Urinary bladder (tissue), 4 donors: Measurements from ENCODE around the gene EFNB3. TPM values are rescaled to one million over a fixed set of nuclear protein-coding genes. Genes with fewer than 3 reads are reported as not detected.

ENCODE experiments used
- DNase-seq: peaks from one replicate; pipeline ENCODE4 v3.0.0-alpha.2; 2015; ENCODE audit errors: extremely low spot score
- H3K27ac ChIP-seq: one replicate; pipeline ENCODE4 v1.5.1; 2013; ENCODE audit warnings: low read depth, mild to moderate bottlenecking, moderate library complexity
- H3K36me3 ChIP-seq: one replicate; pipeline ENCODE4 v1.6.1; 2013; ENCODE audit warnings: mild to moderate bottlenecking, moderate library complexity; ENCODE audit not compliant: insufficient read depth
- H3K4me1 ChIP-seq: one replicate; pipeline ENCODE4 v1.6.1; 2013; ENCODE audit warnings: mild to moderate bottlenecking, moderate library complexity; ENCODE audit not compliant: insufficient read depth
- H3K4me3 ChIP-seq: one replicate; pipeline ENCODE4 v1.5.1; 2013; ENCODE audit warnings: low read depth, low read length
- WGBS: extraction: QIAGEN DNeasy Blood & Tissue Kit; methylation state at CpG from one replicate; pipeline ENCODE4 v1.1.7; 2013; 5-methylcytosine and 5-hydroxymethylcytosine counted together
- polyA plus RNA-seq: library from polyadenylated mRNA; stranded (reverse); fragments of 200-250 nt; gene quantifications from one replicate; pipeline ENCODE4 v1.2.3, GENCODE V29; 2013
- total RNA-seq: library from RNA; depleted of rRNA; stranded (reverse); fragments of >200 nt; gene quantifications from one replicate; pipeline ENCODE4 v1.2.3, GENCODE V29; 2014
- donor health status: healthy with polysubstance abuse.
- donor health status: healthy.

EFNB3 gene
- total and polyA plus RNA-seq, 2 donors, result 0.86 to 3.3 TPM

GRCh38 chr17:7707446-7707845, 2.4 kb downstream of the EFNB3 start:
- no peak for DNase-seq
- Histone ChIP-seq H3K4me1 (no peaks in the 10 kb centered on the region), H3K27ac (no peak overlapping the region), H3K36me3 (no peaks in the 10 kb centered on the region), H3K4me3 (no peak overlapping the region)
- WGBS, result 88% methylated on average over 9 of the region's 9 CpGs

DNA sequence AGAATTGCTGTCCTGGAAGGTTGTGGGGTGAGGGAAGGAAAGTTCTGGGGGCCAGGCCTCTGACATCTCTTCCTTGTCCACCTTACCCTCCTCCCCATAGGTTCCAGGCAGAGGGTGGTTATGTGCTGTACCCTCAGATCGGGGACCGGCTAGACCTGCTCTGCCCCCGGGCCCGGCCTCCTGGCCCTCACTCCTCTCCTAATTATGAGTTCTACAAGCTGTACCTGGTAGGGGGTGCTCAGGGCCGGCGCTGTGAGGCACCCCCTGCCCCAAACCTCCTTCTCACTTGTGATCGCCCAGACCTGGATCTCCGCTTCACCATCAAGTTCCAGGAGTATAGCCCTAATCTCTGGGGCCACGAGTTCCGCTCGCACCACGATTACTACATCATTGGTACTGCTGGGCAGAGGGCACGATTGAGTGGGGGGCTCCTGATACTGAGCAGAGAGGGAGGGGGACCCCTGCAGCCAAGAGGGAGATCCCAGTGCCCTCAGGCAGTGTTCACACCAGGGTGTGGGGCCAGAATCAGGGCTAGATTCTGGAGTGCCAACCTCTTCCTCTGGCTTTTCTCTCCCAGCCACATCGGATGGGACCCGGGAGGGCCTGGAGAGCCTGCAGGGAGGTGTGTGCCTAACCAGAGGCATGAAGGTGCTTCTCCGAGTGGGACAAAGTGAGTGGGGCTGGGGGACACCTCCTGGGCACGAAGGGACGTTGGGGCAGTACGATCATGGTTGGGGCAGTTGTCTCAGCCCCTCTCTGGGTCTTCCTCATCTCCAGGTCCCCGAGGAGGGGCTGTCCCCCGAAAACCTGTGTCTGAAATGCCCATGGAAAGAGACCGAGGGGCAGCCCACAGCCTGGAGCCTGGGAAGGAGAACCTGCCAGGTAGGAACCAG, 3.1 kb downstream of the EFNB3 start:
- WGBS, result 89% methylated on average over 22 of the region's 22 CpGs
- no peak for DNase-seq
- no peak overlapping the region for H3K27ac ChIP-seq
- H3K36me3 ChIP-seq, result no peaks in the 10 kb centered on the region
- H3K4me1 ChIP-seq, result no peaks in the 10 kb centered on the region
- H3K4me3 ChIP-seq, result no peak overlapping the region

DNA sequence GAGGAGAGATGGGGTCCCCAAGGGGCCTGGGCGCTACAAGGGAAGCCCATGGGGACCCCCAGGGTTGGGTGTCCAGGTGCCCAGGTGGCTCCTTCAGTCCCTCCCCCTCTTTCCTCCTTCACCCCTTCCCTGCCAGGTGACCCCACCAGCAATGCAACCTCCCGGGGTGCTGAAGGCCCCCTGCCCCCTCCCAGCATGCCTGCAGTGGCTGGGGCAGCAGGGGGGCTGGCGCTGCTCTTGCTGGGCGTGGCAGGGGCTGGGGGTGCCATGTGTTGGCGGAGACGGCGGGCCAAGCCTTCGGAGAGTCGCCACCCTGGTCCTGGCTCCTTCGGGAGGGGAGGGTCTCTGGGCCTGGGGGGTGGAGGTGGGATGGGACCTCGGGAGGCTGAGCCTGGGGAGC, 4.0 kb downstream of the EFNB3 start:
- WGBS, result 88% methylated on average over 11 of the region's 11 CpGs
- Histone ChIP-seq H3K4me1 (no peaks in the 10 kb centered on the region), H3K4me3 (no peak overlapping the region), H3K27ac (no peak overlapping the region), H3K36me3 (no peaks in the 10 kb centered on the region)
- DNase-seq, result no peak

DNA sequence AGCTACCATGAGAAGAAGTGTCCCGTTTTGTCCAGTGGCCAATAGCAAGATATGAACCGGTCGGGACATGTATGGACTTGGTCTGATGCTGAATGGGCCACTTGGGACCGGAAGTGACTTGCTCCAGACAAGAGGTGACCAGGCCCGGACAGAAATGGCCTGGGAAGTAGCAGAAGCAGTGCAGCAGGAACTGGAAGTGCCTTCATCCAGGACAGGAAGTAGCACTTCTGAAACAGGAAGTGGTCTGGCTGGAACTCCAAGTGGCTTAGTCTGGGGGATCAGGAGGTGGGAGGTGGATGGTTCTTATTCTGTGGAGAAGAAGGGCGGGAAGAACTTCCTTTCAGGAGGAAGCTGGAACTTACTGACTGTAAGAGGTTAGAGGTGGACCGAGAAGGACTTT, 5.3 kb downstream of the EFNB3 start:
- no peak for DNase-seq
- H3K36me3 ChIP-seq, result no peaks in the 10 kb centered on the region
- H3K4me3 ChIP-seq, result no peak overlapping the region
- no peak overlapping the region for H3K27ac ChIP-seq
- WGBS, result 87% methylated on average over 7 of the region's 7 CpGs
- no peaks in the 10 kb centered on the region for H3K4me1 ChIP-seq

GRCh38 chr17:7711051-7711755, 6.2 kb downstream of the EFNB3 start:
- WGBS, result 83% methylated on average over 7 of the region's 7 CpGs

DNA sequence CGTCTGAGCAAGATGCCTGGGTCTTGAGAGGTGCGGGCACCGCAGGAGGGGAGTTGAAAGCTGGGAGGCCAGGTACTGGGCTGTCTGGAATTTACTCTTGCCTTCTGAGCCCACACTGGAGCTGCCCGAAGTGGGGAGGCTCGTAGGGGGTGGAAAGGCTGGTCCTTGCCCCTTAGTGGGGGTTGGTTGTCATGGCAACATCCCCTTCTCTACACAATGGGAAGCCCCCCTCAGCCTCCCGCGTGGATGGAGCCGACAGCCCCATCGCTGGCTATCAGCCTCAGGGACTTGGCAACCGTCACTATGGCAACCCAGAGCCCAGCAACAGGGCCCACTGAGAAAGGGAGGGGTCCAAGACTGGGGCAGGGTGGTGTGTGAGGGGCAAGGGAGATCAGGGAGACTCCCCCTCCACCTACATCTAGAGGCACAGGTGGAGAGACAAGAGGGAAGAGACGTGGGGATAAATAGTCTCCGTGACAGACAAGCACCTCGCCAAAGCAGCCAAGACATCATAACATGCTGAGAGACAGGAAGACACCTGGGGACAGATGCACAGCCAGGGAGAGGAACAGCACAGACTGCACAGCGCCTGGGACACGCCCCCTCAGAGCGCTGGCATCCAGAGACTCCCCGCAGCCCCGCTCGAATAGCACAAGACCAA, 7.2 kb downstream of the EFNB3 start:
- 11% methylated on average over 19 of the region's 19 CpGs for WGBS
- Histone ChIP-seq H3K4me3 (no peak overlapping the region), H3K4me1 (no peaks in the 10 kb centered on the region), H3K27ac (no peak overlapping the region), H3K36me3 (no peaks in the 10 kb centered on the region)
- no peak for DNase-seq

More at GRCh38 chr17:7711051-7711755, 6.2 kb downstream of the EFNB3 start:
- no peak for DNase-seq
- H3K4me3 ChIP-seq, result no peak overlapping the region
- H3K27ac ChIP-seq, result no peak overlapping the region
- H3K36me3 ChIP-seq, result no peaks in the 10 kb centered on the region
- no peaks in the 10 kb centered on the region for H3K4me1 ChIP-seq

- 23% methylated on average over 9 of the region's 9 CpGs for WGBS
- DNase-seq, result no peak
- Histone ChIP-seq H3K27ac (no peak overlapping the region), H3K36me3 (no peaks in the 10 kb centered on the region), H3K4me1 (no peaks in the 10 kb centered on the region), H3K4me3 (no peak overlapping the region)
Measured at GRCh38 chr17:7713782-7714181, 8.8 kb downstream of the EFNB3 start.

GRCh38 chr17:7714721-7715594, 10.0 kb downstream of the EFNB3 start:
- H3K4me3 ChIP-seq, result no peak overlapping the region
- H3K36me3 ChIP-seq, result no peaks in the 10 kb centered on the region
- WGBS, result 72% methylated on average over 10 of the region's 10 CpGs
- DNase-seq, result no peak
- no peak overlapping the region for H3K27ac ChIP-seq
- H3K4me1 ChIP-seq, result no peaks in the 10 kb centered on the region

- no peaks in the 10 kb centered on the region for H3K36me3 ChIP-seq
- no peaks in the 10 kb centered on the region for H3K4me1 ChIP-seq
- peak overlapping the region; percentile 44 for H3K4me3 ChIP-seq
- H3K27ac ChIP-seq, result no peak overlapping the region
- 34% methylated on average over 20 of the region's 20 CpGs for WGBS
- DNase-seq, result no peak
Measured at GRCh38 chr17:7715936-7716886, 11.2 kb downstream of the EFNB3 start.

GRCh38 chr17:7716901-7717755, 12.1 kb downstream of the EFNB3 start, which contains the start of gene DNAH2:
Gene DNAH2, plus strand, starts transcription at chr17:7717744. Its CDS starts 1,991 bp downstream, at chr17:7719735.
- no peaks in the 10 kb centered on the region for H3K36me3 ChIP-seq
- no peak within 1 kb of the TSS for H3K27ac ChIP-seq
- H3K4me1 ChIP-seq, result no peaks in the 10 kb centered on the region
- H3K4me3 ChIP-seq, result peak within 1 kb of the TSS; percentile 44
- WGBS, result under 1% methylated on average over 64 of the region's 64 CpGs
- DNase-seq, result peak; percentile 89

GRCh38 chr17:7717756-7718350, 12.9 kb downstream of the EFNB3 start:
- WGBS, result 6% methylated on average over 16 of the region's 16 CpGs
- peak overlapping the region; percentile 44 for H3K4me3 ChIP-seq
- no peaks in the 10 kb centered on the region for H3K4me1 ChIP-seq
- no peak overlapping the region for H3K27ac ChIP-seq
- DNase-seq, result no peak
- no peaks in the 10 kb centered on the region for H3K36me3 ChIP-seq
